Endothelial cell of umbilical vein (primary cell): ENCODE measurements around the gene CREM. TPM values are rescaled to one million over a fixed set of nuclear protein-coding genes. Genes with fewer than 3 reads are reported as not detected.

Experiments used
- BruUV-seq: library from RNA; stranded (reverse); fragments of 400-500 nt; replicated peaks from 2 replicates; lab custom pipeline; 2021; lab: Mats Ljungman, UMichigan
- CTCF ChIA-PET: fragments of 300-600, 350-600 bp; sonication (Branson Sonifier 250); formaldehyde crosslinking; loops from one replicate; lab custom pipeline; 2021; ENCODE audit warnings: antibody characterized with exemption, inconsistent platforms; lab: Charles Lee
- POLR2A ChIA-PET: fragments of 300-600, 350-600 bp; sonication (Branson Sonifier 250); formaldehyde crosslinking; loops from one replicate; lab custom pipeline; 2021; ENCODE audit warnings: antibody characterized with exemption, inconsistent platforms; lab: Charles Lee
- DNase-seq: peaks from one replicate; pipeline ENCODE4 v3.0.0-alpha.2; 2011; ENCODE audit warnings: low read depth, low spot score
- FAIRE-seq: peaks from 2 replicates; lab custom pipeline; 2011; peaks lifted over from hg19 to GRCh38; lab: Jason Lieb, UNC
- H2AFZ ChIP-seq: 2 replicates; pipeline ENCODE4 v1.6.0; 2012; ENCODE audit warnings: low read depth, low read length, control low read depth, inconsistent platforms
- H3K27ac ChIP-seq: 2 replicates; pipeline ENCODE4 v1.5.1; 2011; ENCODE audit warnings: low read depth, mild to moderate bottlenecking, control low read depth, low read length, moderate library complexity; ENCODE audit not compliant: insufficient read depth
- H3K27me3 ChIP-seq, 2 experiments: 2 replicates each; pipeline versions ENCODE4 v1.6.0 to v1.6.1; 2011; ENCODE audit warnings: low read length in 2 of 2, mixed read lengths in 1 of 2; ENCODE audit not compliant: control insufficient read depth in 2 of 2, insufficient read depth in 2 of 2
- H3K36me3 ChIP-seq, 2 experiments: 2 replicates in 1 of 2; 3 replicates in 1 of 2; pipeline ENCODE4 v1.5.1; 2011; ENCODE audit warnings: low read length in 2 of 2, mild to moderate bottlenecking in 1 of 2, moderate library complexity in 1 of 2; ENCODE audit not compliant: control insufficient read depth in 2 of 2, insufficient read depth in 2 of 2; ENCODE audit errors: extremely low read depth in 1 of 2
- H3K4me1 ChIP-seq: 3 replicates; pipeline ENCODE4 v1.5.1; 2011; ENCODE audit warnings: mild to moderate bottlenecking, low read length; ENCODE audit not compliant: control insufficient read depth, insufficient read depth; ENCODE audit errors: extremely low read depth
- H3K4me2 ChIP-seq: 2 replicates; pipeline ENCODE4 v1.6.1; 2011; ENCODE audit warnings: low read length, control low read depth, mixed read lengths; ENCODE audit not compliant: insufficient read depth
- H3K4me3 ChIP-seq, 3 experiments: fragments of 200-600 bp in 1 of 3; sonication (generic), shearing (Covaris generic) in 1 of 3; replicated peaks in 1 of 3; 2 replicates each; pipeline ENCODE4 v1.5.1; 2011 to 2016; ENCODE audit warnings: control low read depth in 3 of 3, low read length in 3 of 3, mild to moderate bottlenecking in 2 of 3, inconsistent platforms in 1 of 3, low read depth in 1 of 3, moderate library complexity in 1 of 3; ENCODE audit not compliant: insufficient read depth in 1 of 3
- H3K79me2 ChIP-seq: 2 replicates; pipeline ENCODE4 v1.6.0; 2012; ENCODE audit warnings: low read length, inconsistent platforms; ENCODE audit not compliant: control insufficient read depth, insufficient read depth
- H3K9ac ChIP-seq: replicated peaks from 2 replicates; pipeline ENCODE3; 2011; ENCODE audit warnings: low read length, control low read depth; ENCODE audit not compliant: insufficient read depth; ENCODE audit errors: extremely low read depth
- H3K9me1 ChIP-seq: replicated peaks from 3 replicates; pipeline ENCODE4 v1.6.0; 2011; ENCODE audit warnings: mild to moderate bottlenecking, low read length; ENCODE audit not compliant: control insufficient read depth, insufficient read depth; ENCODE audit errors: extremely low read depth
- H3K9me3 ChIP-seq: replicated peaks from 2 replicates; pipeline ENCODE4 v1.5.1; 2012; ENCODE audit warnings: low read length, inconsistent platforms; ENCODE audit not compliant: control insufficient read depth, insufficient read depth
- H4K20me1 ChIP-seq: replicated peaks from 2 replicates; pipeline ENCODE3; 2011; ENCODE audit warnings: mild to moderate bottlenecking, low read length; ENCODE audit not compliant: control insufficient read depth, insufficient read depth; ENCODE audit errors: extremely low read depth
- FOS ChIP-seq: IDR thresholded peaks from 2 replicates; pipeline ENCODE4 v1.6.1; 2011; ENCODE audit warnings: mild to moderate bottlenecking, low read length, moderate library complexity, borderline replicate concordance; ENCODE audit not compliant: insufficient read depth
- GATA2 ChIP-seq: IDR thresholded peaks from 2 replicates; pipeline ENCODE4 v1.7.0; 2011; ENCODE audit warnings: low read depth, mild to moderate bottlenecking, moderate library complexity, mixed read lengths, low read length; ENCODE audit not compliant: insufficient read length, insufficient read depth
- JUN ChIP-seq: IDR thresholded peaks from 2 replicates; pipeline ENCODE4 v1.6.1; 2011; ENCODE audit warnings: borderline replicate concordance, low read depth; ENCODE audit not compliant: insufficient read length, insufficient read depth
- MYC ChIP-seq: IDR thresholded peaks from one replicate; pipeline ENCODE4 v1.6.1; 2011; ENCODE audit warnings: mild to moderate bottlenecking, low read depth, low read length
- POLR2AphosphoS5 ChIP-seq: IDR thresholded peaks from 2 replicates; pipeline ENCODE4 v1.6.1; 2012; ENCODE audit warnings: low read depth, mild to moderate bottlenecking, control low read depth, low read length, moderate library complexity; ENCODE audit not compliant: insufficient read depth
- dilution Hi-C: fragments of 300-500 bp; cut with MboI; formaldehyde crosslinking; loops from one replicate; pipeline ENCODE4 v1.15.0; 2019; ENCODE audit warnings: low sequenced_read_pairs; ENCODE audit not compliant: extremely low pct_ligation_motif_present
- intact Hi-C: fragments of 100-400 bp; cut with micrococcal nuclease; formaldehyde crosslinking; loops from one replicate; pipeline ENCODE4 v1.10.0; 2022
- polyA plus RNA-seq, 4 experiments: library from polyadenylated mRNA; depleted of rRNA in 3 of 4; stranded (reverse) in 3 of 4; unstranded in 1 of 4; fragments of >200 nt; gene quantifications; 2 replicates each; pipeline versions ENCODE4 v1.2.1 to v1.2.3, GENCODE V29; 2011 to 2012; ENCODE audit warnings: missing spikeins in 1 of 4
- total RNA-seq: library from RNA; stranded (reverse); gene quantifications from 2 replicates; pipeline ENCODE4 v1.2.3, GENCODE V29; 2021
- TF ChIP-seq, protein P1 (sequence below), 2 donors: IDR thresholded peaks; 1 replicate in 1 of 2; 2 replicates in 1 of 2; pipeline ENCODE4 v1.5.1; 2011; ENCODE audit warnings: low read length in 2 of 2, mild to moderate bottlenecking in 2 of 2, moderate library complexity in 2 of 2, control low read depth in 1 of 2, inconsistent platforms in 1 of 2, low read depth in 1 of 2; ENCODE audit not compliant: insufficient read depth in 1 of 2; ENCODE audit errors: extremely low read depth in 1 of 2
- TF ChIP-seq, protein P2 (sequence below): IDR thresholded peaks from 2 replicates; pipeline ENCODE4 v1.6.1; 2011; ENCODE audit not compliant: insufficient read depth, insufficient read length

The CREM gene
- total and polyA plus RNA-seq, 2 donors (not counting 3 experiments of a cell fraction or from before 2014, with no cell fraction given) = 35.5 to 39.8 TPM

DNA sequence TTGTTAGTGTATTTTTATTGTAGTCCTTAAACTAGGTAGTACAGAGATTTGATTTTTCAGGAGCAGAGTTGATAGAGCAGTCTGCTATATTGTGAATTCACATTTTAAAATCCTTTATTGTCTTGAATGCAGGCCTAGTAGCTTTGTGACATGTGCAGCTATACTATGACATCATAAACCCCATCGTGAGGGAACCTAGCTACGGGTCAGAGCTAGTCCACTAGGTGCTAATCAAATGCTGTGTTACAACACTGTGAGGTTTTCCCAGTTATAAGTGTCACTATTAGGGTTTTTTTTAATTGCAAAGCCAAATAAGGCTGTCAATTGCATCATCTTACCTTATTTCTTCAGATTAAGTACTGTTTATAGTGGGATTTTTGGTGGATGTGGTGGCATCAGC, 40.7 kb downstream of the CREM start:
- Histone ChIP-seq H3K9me3 (no peaks in the 10 kb centered on the region), H3K27ac (no peak overlapping the region), H2AFZ (no peak overlapping the region), H3K9me1 (no peaks in the 10 kb centered on the region), H3K36me3 (no peaks in the 10 kb centered on the region), H3K9ac (no peak overlapping the region), H3K4me2 (no peak overlapping the region), H3K27me3 (no peaks in the 10 kb centered on the region), H3K4me3 (no peak overlapping the region), H4K20me1 (no peaks in the 10 kb centered on the region), H3K4me1 (peaks cover 8% of the 10 kb centered on the region), H3K79me2 (no peaks in the 10 kb centered on the region)
- DNase-seq (no peak), FAIRE-seq (no peak)
- no TSS peak for BruUV-seq
- no peak for TF ChIP-seq JUN
- no peak for TF ChIP-seq MYC
- TF ChIP-seq, protein P1, sequence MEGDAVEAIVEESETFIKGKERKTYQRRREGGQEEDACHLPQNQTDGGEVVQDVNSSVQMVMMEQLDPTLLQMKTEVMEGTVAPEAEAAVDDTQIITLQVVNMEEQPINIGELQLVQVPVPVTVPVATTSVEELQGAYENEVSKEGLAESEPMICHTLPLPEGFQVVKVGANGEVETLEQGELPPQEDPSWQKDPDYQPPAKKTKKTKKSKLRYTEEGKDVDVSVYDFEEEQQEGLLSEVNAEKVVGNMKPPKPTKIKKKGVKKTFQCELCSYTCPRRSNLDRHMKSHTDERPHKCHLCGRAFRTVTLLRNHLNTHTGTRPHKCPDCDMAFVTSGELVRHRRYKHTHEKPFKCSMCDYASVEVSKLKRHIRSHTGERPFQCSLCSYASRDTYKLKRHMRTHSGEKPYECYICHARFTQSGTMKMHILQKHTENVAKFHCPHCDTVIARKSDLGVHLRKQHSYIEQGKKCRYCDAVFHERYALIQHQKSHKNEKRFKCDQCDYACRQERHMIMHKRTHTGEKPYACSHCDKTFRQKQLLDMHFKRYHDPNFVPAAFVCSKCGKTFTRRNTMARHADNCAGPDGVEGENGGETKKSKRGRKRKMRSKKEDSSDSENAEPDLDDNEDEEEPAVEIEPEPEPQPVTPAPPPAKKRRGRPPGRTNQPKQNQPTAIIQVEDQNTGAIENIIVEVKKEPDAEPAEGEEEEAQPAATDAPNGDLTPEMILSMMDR (IDR thresholded peaks at IDR 0.05; ENCODE audit: extremely low read depth in 1 of 2, insufficient read depth in 1 of 2, low read depth in 1 of 2, low read length in 2 of 2) = no peak
- TF ChIP-seq FOS = no peak
- no peak for TF ChIP-seq GATA2
- no peak for TF ChIP-seq POLR2AphosphoS5
- TF ChIP-seq, protein P2, sequence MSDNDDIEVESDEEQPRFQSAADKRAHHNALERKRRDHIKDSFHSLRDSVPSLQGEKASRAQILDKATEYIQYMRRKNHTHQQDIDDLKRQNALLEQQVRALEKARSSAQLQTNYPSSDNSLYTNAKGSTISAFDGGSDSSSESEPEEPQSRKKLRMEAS = no peak
- POLR2A ChIA-PET = no interaction called here
- CTCF ChIA-PET = interaction anchor here (1.2 to 1.6 kb wide), 3 partner anchors 13 to 40 kb away, joined by 3 to 7 read pairs (median 3); partner anchors contain the start of gene CREM
- intact Hi-C loops (no loop called here), dilution Hi-C loops (no loop called here)
